Right cardiac atrium (tissue), 5 donors: Measurements from ENCODE around the gene LRRC10B. TPM values are rescaled to one million over a fixed set of nuclear protein-coding genes. Genes with fewer than 3 reads are reported as not detected.
A peak's percentile ranks its signal among the peaks of the same experiment; 100 is the strongest.

Source experiments
- ATAC-seq, 2 donors: fragments of 200-7000 bp; cut with Tn5 transposase; one replicate each; pipeline versions ENCODE4 v1.8.0 to v1.9.1; 2020; ENCODE audit warnings: moderate library complexity in 2 of 2, mild to moderate bottlenecking in 1 of 2
- DNase-seq, 3 donors: peaks; one replicate each; pipeline ENCODE4 v3.0.0-alpha.2; 2020
- H3K27ac ChIP-seq: one replicate; pipeline ENCODE4 v1.5.1; 2013; ENCODE audit warnings: mild to moderate bottlenecking, low read length, control low read depth, moderate library complexity
- H3K27me3 ChIP-seq: one replicate; pipeline ENCODE4 v1.6.1; 2013; ENCODE audit not compliant: control insufficient read depth, insufficient read depth
- H3K4me1 ChIP-seq: one replicate; pipeline ENCODE4 v1.6.1; 2013; ENCODE audit warnings: low read length; ENCODE audit not compliant: control insufficient read depth, insufficient read depth
- H3K4me3 ChIP-seq: one replicate; pipeline ENCODE4 v1.5.1; 2013; ENCODE audit warnings: low read length, control low read depth
- H3K9me3 ChIP-seq: one replicate; pipeline ENCODE4 v1.6.1; 2013; ENCODE audit warnings: low read length; ENCODE audit not compliant: control insufficient read depth
- WGBS: extraction: QIAGEN DNeasy Blood & Tissue Kit; methylation state at CpG from one replicate; pipeline ENCODE4 v1.1.7; 2013; 5-methylcytosine and 5-hydroxymethylcytosine counted together
- intact Hi-C, 4 donors: fragments of 100-400 bp; cut with DNase I; formaldehyde crosslinking; loops; one replicate each; pipeline versions ENCODE4 v1.11.0 to v1.14.0; 2022 to 2023
- polyA plus RNA-seq: library from polyadenylated mRNA; stranded (reverse); fragments of 200-250 nt; gene quantifications from one replicate; pipeline ENCODE4 v1.2.3, GENCODE V29; 2013
- total RNA-seq, 4 donors: library from RNA; stranded (reverse); fragmentation: NEBNext Ultra II Directional; extraction: Animal tissue kit (Norgen Biotek cat#: 25700); gene quantifications; one replicate each; pipeline ENCODE4 v1.2.1, GENCODE V29; 2021
- donor health status: healthy with polysubstance abuse.
- donor health status: DM: no; HTN: yes; CAD: no.
- donor health status: DM: no; HTN: no; CAD: no.
- donor health status: DM: no; HTN: yes; CAD: no; lungs with severe emphysema.
- donor health status: DM: yes; HTN: yes; CAD: no.

Gene LRRC10B
- total and polyA plus RNA-seq, 5 donors = 0.09 to 0.86 (median 0.57) TPM

DNA sequence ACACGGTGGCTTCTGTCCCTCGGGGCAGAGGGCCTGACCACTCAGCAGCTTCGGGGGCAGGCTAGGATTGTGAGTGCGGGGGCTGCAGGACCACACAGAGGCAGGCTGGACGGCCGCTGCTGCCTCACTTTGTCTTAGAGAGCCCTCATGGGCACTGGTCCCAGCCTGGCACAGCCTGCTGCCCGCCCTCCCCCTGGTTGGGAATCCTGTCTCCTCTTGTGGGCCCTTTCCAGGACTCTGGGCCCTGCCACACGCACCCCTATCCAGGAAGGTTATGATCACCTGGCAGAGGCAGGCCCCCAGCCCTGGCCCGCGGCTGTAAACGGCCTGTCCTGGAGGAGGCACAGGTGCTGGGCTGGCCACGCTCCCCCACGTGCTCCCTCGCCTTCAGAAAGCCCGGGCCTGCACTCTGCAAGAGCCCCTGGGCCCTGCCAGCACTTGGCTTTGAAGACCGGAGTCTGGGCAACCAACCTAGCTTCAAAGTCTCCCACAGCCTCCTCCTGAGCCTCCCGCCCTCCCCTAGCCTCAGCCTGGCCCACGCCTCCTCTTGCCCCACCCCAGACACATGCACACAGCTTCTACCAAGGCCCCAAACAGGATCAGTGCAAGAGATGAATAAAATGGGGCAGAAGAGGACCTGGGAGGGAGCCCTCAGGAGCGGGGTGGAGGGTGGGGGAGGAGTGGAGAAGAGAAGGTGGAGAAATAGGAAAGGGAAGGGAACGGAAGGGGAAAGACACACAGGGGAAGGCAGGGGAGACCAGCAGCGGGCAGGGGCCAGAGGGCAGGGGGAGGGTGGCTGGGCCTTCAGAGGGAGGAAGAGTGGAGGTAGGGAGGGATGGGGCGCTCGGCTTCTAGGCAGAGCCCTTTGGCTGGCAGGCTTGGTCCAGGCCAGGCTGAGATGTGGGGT lies 41.4 kb downstream of the LRRC10B start:
- ATAC-seq (peak in 1 of 2 donors; percentile 12), DNase-seq (peak in 2 of 3 donors; percentile 72 to 84)
- H3K27me3 ChIP-seq = no peaks in the 10 kb centered on the region
- intact Hi-C loops = no loop called here
- H3K4me1 ChIP-seq = no peaks in the 10 kb centered on the region
- no peak overlapping the region for H3K4me3 ChIP-seq
- H3K27ac ChIP-seq = peak overlapping the region; percentile 37
- H3K9me3 ChIP-seq = no peaks in the 10 kb centered on the region
- WGBS = 68% methylated on average over 23 of the region's 23 CpGs

DNA sequence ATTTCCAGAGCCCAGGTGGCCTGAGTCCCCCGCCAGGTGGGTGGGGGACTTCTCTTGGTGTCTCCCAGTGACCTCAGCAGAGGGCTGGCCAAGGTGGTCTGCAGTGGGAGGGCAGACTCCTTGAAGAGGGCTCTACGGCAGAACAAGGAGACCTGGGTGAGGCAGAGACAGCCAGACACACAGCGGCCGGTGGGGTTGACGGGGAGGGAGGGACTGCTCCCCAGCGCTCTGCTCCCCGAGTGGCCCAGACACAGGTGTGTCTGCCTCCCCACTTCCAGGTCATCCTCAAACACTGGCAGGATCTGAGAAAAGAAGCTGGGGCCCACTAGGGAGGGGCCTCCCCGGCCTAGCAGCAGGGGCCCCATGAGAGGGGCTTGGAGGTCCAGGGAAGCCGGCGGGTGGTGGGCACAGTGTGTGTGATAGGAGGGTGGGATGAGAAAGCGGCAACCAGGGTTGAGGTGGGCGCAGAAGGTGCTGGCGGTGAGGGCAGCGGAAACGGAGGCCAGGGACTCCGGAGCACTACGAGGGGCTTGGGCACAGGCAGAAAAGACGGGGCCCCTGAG lies 42.2 kb downstream of the LRRC10B start:
- DNase-seq (peak in 1 of 3 donors; percentile 34), ATAC-seq (no peak)
- no peak overlapping the region for H3K27ac ChIP-seq
- whole genome bisulfite sequencing = 92% methylated on average over 18 of the region's 18 CpGs
- intact Hi-C loops = no loop called here
- H3K4me1 ChIP-seq = no peaks in the 10 kb centered on the region
- H3K4me3 ChIP-seq = no peak overlapping the region
- no peaks in the 10 kb centered on the region for H3K9me3 ChIP-seq
- H3K27me3 ChIP-seq = no peaks in the 10 kb centered on the region

DNA sequence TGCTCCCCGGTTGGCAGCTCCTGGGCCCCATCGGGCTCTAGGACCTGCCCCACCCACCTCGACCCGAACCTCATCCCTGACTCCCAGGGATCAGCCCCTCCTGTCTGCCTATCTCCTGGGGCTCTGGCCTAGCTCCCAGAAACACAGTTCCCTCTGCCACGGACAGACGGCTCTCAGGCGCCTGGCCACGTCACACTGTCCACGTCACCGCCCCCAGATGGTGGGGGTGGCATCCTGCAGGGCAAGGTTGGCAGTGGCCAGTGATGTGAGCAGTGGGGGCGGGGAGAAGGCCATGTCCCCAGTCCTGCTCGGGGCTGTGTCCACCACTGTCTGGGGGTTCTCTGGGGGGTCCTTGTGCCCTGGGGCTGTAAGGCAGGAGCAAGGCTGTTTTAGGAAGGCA lies 43.1 kb downstream of the LRRC10B start:
- H3K27ac ChIP-seq = peak overlapping the region; percentile 57
- H3K9me3 ChIP-seq = no peaks in the 10 kb centered on the region
- no peak overlapping the region for H3K4me3 ChIP-seq
- ATAC-seq (peak; percentile 74 to 75), DNase-seq (peak; percentile 78 to 92 (median 90))
- WGBS = 39% methylated on average over 12 of the region's 12 CpGs
- intact Hi-C loops = no loop called here
- no peaks in the 10 kb centered on the region for H3K27me3 ChIP-seq
- H3K4me1 ChIP-seq = no peaks in the 10 kb centered on the region

DNA sequence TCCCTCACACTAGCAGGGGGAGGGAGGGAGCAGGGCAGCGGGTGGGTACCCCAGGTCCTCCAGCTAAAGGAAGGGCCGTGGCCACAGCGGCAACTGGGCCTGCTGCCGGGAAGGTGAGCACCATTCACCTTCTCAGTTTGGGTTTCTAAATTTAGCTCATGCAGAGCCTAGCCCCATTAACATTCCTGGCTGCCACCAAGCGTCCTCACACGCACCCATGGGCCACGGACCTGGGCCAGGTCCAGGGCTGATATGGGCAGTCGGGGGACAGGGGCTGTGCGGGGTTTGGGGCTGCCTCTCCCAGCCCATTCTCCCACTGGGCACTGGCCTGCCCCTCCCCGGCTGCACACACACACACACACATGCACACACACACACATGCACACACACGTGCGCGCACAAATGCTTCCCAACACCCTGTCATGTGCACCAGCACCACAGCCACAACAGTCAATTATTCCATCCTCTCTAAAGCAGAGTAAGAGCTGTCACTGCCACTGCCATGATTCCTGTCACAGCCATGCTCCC lies 43.6 kb downstream of the LRRC10B start:
- peak; percentile 62 to 66 for ATAC-seq

DNA sequence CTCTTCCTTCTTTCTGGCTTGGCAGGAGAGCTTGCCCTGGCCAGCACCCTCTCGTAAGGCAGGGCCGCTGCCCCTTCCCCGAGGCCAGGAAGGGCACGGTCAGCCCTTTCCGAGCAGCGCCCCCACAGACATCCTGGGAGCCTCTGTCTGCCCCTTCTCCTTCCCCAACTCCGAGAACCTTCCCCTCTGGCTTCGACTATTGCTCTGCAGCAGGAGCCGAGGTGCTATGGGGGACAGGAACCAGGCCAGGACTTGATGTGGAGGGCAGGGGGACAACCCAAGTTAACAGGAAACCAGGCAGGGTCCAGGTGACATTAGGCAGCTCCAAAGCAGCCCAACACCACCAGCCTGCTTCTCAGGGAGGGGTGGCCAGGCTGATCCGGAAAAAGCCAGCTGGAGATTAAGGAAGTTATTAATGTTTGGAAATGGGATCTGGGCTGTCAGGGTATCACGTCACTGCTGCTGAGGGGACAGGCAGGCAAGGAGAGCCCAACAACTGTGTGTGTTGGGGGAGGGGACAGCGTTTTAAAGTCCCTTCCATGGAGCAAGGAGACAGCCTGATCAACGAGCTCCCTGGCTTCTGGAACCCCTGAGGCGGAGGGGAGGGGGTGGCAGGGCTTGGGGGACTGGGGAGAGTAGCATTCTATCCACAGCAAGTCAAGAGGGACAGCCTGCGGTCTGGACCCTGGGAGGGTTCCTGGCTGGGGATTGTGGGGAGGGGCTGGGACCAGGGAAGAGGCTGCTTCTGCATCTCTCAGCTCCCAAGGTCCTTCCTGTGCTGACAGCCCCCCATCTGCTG lies 45.0 kb downstream of the LRRC10B start:
- H3K27ac ChIP-seq = peak overlapping the region; percentile 27

More for the DNA sequence above, 43.6 kb downstream of the LRRC10B start:
- intact Hi-C loops = no loop called here
- H3K27me3 ChIP-seq = no peaks in the 10 kb centered on the region
- peak overlapping the region; percentile 57 for H3K27ac ChIP-seq
- no peak overlapping the region for H3K4me3 ChIP-seq
- H3K9me3 ChIP-seq = no peaks in the 10 kb centered on the region
- peak; percentile 39 to 79 (median 72) for DNase-seq
- 54% methylated on average over 13 of the region's 13 CpGs for WGBS
- no peaks in the 10 kb centered on the region for H3K4me1 ChIP-seq

DNA sequence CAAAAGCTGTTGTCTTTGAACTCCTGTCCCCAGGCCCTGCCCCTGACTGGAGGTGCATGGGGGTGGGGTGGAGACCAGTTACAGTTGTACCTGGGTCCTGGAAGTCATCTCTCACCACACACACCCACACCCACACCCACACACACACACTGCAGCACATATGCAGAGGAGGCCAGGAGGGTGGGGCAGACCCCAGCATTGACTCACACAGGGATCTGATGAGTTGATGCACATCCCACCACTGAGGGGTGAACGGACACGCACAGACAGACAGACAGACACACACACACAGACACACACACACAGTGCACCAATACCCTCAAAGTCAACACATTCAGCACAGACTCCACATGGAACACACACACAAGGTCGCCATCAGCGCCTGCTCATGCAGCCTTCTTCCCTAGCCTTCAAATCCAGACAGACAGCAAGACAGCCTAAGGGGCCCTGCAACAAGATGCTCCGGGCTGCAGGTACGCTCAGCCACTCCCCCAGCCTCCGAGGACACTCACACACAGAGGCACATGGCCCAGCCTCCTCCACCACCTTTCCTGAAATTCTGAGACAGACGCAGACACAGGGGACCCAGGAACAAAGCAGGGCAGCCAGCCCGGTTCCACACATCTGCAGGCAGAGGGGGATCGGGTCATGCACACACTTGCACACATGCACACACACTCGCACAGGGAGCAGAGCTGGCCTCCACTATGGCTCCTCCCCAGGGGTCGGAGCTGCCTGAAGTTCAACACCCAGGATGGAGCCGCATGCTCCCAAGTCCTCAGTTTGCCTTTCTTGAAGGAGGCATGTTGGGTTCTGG lies 45.8 kb downstream of the LRRC10B start:
- Histone ChIP-seq H3K9me3 (no peaks in the 10 kb centered on the region), H3K4me1 (no peaks in the 10 kb centered on the region), H3K27me3 (no peaks in the 10 kb centered on the region), H3K4me3 (no peak overlapping the region), H3K27ac (no peak overlapping the region)
- DNase-seq = no peak
- no peak for ATAC-seq
- 57% methylated on average over 13 of the region's 13 CpGs for WGBS
- intact Hi-C loops = no loop called here

More for the DNA sequence above, 45.0 kb downstream of the LRRC10B start:
- no peaks in the 10 kb centered on the region for H3K4me1 ChIP-seq
- intact Hi-C loops = no loop called here
- no peak for DNase-seq
- H3K9me3 ChIP-seq = no peaks in the 10 kb centered on the region
- WGBS = 48% methylated on average over 15 of the region's 15 CpGs
- H3K4me3 ChIP-seq = no peak overlapping the region
- no peak for ATAC-seq
- H3K27me3 ChIP-seq = no peaks in the 10 kb centered on the region

DNA sequence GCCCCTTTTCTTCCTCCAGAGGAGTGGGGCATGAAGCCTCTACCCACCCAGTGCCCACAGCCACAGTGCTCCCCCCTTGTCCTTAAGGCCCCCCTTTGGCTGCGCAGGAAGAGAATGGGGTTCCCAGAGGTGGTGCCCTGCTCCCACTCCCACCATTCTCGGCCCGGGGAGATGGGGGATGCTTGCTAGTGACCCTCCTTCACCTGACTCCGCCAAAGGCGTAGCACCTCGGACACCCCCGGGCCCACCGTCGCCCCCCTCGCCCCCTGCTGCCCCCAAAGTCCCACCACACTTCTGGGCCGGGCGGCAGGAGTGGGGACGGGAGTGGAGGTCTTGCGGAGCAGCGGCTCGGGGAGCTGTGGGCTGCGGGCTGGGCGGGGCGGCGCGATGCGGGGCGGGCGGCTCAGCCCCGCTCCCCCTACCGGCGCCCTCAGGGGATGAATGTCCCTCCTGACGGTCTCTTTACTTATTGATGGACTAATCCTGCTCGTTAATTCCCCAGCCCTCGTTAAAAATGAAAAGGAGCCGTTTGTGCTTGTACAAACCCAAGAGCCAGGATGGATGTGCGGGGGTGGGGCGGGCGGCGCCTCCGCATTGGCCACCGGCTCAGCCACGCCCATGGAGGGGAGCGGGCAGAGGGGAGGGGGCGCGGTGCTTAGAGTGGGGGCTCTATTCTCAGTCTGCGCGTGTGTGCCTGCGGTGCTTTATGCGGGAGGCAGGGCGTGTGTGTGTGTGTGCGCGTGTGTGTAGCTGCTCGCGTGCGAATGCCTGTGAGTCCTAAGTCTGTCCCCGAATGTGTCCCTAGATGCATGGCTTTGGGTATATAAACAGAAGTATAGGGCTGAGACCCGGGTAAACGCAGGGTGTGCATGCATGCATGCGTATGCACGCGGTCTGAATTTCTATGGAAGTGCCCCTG lies 46.8 kb downstream of the LRRC10B start:
- intact Hi-C loops = no loop called here
- Histone ChIP-seq H3K4me1 (no peaks in the 10 kb centered on the region), H3K27ac (no peak overlapping the region), H3K27me3 (no peaks in the 10 kb centered on the region), H3K9me3 (no peaks in the 10 kb centered on the region), H3K4me3 (no peak overlapping the region)
- ATAC-seq = no peak
- WGBS = 15% methylated on average over 57 of the region's 57 CpGs
- DNase-seq = no peak

DNA sequence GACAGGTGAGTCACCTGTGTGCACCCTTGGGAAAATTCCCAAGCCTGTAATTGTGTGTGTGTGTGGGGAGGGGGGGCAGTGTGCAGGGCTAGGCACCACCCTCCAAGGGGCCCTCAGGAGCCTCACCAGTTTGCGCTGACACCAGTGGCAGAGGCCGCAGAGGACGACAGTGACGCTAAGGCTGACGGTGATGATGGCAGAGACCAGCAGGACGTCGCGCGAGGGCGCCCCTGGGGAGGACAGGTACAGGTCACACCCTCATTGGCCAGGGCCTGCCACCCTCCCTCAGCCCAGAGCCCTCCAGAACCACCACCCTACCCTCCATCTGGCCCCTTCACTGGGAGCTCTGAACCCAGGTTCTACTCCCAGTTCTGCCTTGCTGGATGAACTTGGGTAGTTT lies 47.4 kb downstream of the LRRC10B start:
- Histone ChIP-seq H3K4me1 (no peaks in the 10 kb centered on the region), H3K27me3 (no peaks in the 10 kb centered on the region), H3K4me3 (no peak overlapping the region), H3K27ac (no peak overlapping the region), H3K9me3 (no peaks in the 10 kb centered on the region)
- intact Hi-C loops = no loop called here
- 58% methylated on average over 10 of the region's 10 CpGs for WGBS
- DNase-seq = no peak
- ATAC-seq = no peak

DNA sequence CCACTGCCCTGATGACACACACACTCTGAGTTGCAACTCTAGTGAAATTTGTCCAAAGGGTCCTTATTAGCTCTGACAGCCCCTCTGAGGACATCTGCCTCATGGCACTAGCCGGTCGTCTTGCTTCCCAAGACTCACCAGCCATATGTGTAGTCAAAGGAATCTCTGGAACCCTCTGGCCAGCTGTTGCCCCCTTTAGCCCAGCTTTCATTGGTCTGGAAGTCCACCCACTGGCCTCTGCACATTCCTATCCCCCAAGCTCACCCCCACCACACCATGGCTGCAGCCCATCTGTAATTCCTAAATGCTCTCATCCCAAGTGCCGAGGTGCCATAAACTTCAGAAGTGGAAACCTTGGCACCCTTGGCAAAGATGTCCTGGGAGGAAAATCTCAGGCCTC lies 48.1 kb downstream of the LRRC10B start:
- intact Hi-C loops = no loop called here
- WGBS = 71% methylated on average over 3 of the region's 3 CpGs
- DNase-seq (no peak), ATAC-seq (no peak)
- Histone ChIP-seq H3K9me3 (no peaks in the 10 kb centered on the region), H3K4me3 (no peak overlapping the region), H3K27me3 (no peaks in the 10 kb centered on the region), H3K27ac (no peak overlapping the region), H3K4me1 (no peaks in the 10 kb centered on the region)
